GM19372 (cell line): ENCODE results near the gene OTX1.
"Not testable (repeated sequence)": the region's sequence is repeated elsewhere in the genome, so short reads cannot be mapped to it uniquely, and the experiment has no call there.

Experiments
- ATAC-seq: cut with Tn5 transposase; IDR thresholded peaks from one replicate; pipeline ENCODE4 v1.9.1; 2021; ENCODE audit warnings: mild to moderate bottlenecking, low read depth, moderate library complexity; ENCODE audit not compliant: unreplicated experiment

Gene OTX1

GRCh38 chr2:63058144-63058920 lies 7.7 kb downstream of the OTX1 start:
- ATAC-seq: no peak

GRCh38 chr2:63058921-63059792 lies 8.5 kb downstream of the OTX1 start:
- no peak for ATAC-seq

GRCh38 chr2:63059793-63060471 lies 9.3 kb downstream of the OTX1 start:
- ATAC-seq: no peak

- no peak for ATAC-seq
Measured at GRCh38 chr2:63060472-63060991, 9.9 kb downstream of the OTX1 start.

GRCh38 chr2:63064197-63064596 lies 13.6 kb downstream of the OTX1 start:
- ATAC-seq: no peak

- no peak for ATAC-seq
Measured at GRCh38 chr2:63064661-63065060, 14.0 kb downstream of the OTX1 start.

GRCh38 chr2:63066265-63066664 lies 15.6 kb downstream of the OTX1 start:
- ATAC-seq: no peak

- ATAC-seq: no peak
Measured at GRCh38 chr2:63066838-63067237, 16.2 kb downstream of the OTX1 start.

- no peak for ATAC-seq
Measured at GRCh38 chr2:63071664-63072063, 21.0 kb downstream of the OTX1 start.

- ATAC-seq: no peak
Measured at GRCh38 chr2:63073994-63074393, 23.4 kb downstream of the OTX1 start.

- not testable (repeated sequence) for ATAC-seq
Measured at GRCh38 chr2:63074399-63074798, 23.8 kb downstream of the OTX1 start.

GRCh38 chr2:63078852-63079606 lies 28.4 kb downstream of the OTX1 start:
- ATAC-seq: no peak

GRCh38 chr2:63081404-63081803 lies 30.8 kb downstream of the OTX1 start:
- ATAC-seq: no peak

GRCh38 chr2:63086687-63087086 lies 36.1 kb downstream of the OTX1 start:
- ATAC-seq: no peak

- no peak for ATAC-seq
Measured at GRCh38 chr2:63092401-63092800, 41.8 kb downstream of the OTX1 start.

- ATAC-seq: no peak
Measured at GRCh38 chr2:63092857-63093256, 42.2 kb downstream of the OTX1 start.

GRCh38 chr2:63093502-63093901 lies 42.9 kb downstream of the OTX1 start:
- no peak for ATAC-seq

GRCh38 chr2:63096491-63096890 lies 45.9 kb downstream of the OTX1 start:
- ATAC-seq: no peak

- ATAC-seq: no peak
Measured at GRCh38 chr2:63099032-63099431, 48.4 kb downstream of the OTX1 start.

- no peak for ATAC-seq
Measured at GRCh38 chr2:63101954-63102353, 51.3 kb downstream of the OTX1 start.
